ENCODE results near the gene UCK1.

The UCK1 gene

DNA sequence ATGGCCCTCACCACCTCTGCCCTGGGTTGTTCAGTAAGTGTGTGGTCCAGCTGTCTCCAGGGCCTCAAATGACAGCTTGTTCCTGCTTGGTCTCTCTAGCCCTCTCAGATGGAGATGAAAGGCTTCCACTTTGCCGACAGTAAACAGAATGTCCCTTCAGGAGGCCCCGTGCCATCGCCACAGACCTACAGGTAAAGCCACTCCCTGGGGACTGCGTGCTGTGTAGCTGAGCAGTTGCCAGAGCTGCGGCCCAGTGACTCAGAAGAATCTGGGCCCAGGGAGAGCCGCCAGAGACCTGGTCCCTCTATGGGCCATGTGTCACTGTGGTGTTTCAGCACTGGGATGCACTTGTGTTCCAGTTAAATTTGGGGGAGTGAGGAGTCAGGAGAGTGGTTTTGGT is 39.0 kb downstream of the UCK1 start:
- no peak for DNase-seq

DNA sequence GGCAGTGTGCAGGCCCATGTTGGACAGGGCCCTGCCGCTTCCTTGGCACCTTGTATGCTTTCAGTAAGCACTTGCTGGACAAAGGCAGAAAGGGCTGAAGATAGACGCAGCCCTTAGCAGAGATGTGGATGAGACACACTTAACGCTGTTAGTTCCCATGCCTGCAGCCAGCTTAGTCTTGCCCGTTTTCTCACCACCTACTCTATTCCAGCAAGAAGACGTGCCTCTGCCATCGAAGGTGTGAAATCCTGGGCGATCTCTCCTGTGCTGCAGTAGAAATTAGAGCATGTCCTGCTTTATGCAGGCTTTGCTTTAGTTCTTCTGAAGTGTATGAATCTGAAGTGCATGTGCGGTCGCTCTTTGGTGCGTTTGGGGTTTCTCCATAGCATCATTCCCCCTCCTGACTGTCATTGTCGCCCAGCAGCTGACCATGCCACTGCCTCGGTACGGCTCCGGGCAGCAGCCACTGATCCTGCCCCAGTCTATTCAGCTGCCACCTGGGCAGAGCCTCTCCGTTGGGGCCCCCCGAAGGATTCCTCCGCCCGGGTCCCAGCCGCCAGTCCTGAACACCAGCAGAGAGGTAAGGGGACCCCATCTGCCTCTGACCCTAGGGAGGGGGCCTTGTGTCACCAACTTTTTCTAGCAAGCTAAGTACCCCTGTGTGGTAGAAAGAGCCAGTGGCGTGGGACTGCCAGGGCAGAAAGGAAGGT is 39.9 kb downstream of the UCK1 start:
- no peak for DNase-seq

GRCh38 chr9:131490514-131490913 is 40.5 kb downstream of the UCK1 start:
- DNase-seq: no peak

GRCh38 chr9:131487621-131488031 is 43.4 kb downstream of the UCK1 start:
- no peak for DNase-seq

DNA sequence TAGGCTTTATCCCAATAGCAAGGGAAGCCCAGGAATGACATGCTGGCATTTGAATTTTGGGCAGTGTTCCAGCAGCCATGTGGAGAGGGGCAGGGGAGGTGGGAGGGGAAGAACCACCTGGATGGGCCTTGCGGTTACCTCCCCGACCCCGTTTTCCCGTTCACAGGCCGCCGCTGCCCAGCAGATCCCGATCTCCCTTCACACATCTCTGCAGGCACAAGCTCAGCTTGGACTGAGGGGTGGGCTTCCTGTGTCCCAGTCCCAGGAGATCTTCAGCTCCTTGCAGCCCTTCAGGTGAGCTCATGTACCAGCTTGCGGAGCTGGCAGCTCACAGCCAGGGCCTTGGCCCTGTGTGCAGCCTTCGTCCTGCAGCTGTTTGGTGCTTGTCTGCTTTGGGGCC is 44.1 kb downstream of the UCK1 start:
- no peak for DNase-seq

DNA sequence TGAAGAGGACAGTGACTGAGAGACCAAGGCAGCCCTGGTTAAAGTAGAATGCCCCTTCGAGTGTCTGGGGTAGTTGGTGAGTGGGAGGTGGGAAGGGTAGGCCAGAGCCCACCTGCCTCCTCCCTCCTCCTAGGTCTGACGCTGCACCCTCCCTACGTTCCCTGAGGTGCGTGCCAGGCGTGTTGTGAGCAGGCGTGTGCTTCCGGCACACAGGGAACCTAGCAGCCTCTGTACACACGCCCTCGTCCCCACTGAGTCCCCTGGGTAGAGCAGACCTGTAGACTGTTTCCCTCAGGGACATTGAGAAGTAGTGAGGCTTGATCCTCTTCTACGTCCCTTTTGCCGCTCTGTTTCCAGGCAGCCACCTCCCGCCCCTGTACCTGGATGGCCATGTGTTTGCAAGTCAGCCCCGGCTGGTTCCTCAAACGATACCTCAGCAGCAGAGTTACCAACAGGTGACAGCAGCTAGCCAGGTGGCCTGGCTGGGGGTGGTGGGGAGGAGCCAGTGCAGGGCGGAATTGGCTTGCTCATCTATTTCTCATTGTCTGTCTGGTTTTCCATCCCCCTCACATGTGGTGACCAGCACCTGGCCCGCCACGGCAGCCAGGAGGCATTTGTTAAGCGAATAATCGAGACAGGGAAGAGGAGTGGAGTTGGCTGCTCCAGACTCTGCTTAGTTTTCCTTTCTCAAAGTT is 45.2 kb downstream of the UCK1 start:
- DNase-seq: no peak

DNA sequence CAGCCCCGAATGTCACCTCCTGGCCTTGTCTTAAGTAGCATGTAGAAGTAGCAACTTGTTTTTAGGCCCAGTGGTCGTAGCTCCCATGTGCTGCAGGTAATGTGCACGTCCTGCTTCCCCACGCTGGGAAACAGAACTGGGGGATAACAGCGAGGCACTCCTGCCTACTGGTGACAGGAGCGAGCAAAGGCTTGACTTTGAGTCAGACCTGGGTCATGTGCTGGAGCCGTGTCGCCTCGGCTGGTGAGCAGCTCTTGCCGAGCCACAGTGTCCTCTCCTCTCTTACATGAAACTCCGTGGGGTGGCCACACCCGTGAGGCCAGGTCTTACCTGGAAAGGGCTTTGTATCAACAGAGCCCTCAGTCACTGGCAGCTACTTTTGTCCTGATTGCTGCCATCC is 45.9 kb downstream of the UCK1 start:
- DNase-seq: no peak

DNA sequence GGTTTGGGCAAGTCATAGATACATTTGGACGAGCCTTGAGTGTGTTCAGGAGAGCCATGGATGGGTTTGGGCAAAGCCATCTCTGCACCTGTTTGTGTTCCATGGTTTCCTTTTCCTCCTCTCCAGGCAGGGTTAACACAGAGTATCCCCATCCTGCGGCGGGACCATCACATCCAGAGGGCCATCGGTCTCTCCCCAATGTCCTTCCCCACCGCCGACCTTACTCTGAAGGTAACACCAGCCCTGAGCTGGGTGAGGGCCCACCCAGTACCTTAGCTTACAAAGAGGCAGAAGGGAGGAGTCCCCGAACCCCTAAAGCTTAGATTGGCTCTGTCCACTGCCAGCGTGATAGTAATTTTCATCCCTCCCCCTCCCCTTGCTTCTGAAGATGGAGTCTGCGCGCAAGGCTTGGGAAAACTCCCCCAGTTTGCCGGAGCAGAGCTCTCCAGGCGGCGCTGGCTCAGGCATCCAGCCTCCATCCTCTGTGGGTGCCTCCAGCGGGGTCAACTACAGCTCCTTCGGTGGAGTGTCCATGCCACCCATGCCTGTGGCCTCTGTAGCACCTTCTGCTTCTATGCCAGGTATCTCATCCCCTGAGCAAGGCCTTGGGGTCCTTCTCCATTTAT is 46.4 kb downstream of the UCK1 start:
- DNase-seq: no peak

DNA sequence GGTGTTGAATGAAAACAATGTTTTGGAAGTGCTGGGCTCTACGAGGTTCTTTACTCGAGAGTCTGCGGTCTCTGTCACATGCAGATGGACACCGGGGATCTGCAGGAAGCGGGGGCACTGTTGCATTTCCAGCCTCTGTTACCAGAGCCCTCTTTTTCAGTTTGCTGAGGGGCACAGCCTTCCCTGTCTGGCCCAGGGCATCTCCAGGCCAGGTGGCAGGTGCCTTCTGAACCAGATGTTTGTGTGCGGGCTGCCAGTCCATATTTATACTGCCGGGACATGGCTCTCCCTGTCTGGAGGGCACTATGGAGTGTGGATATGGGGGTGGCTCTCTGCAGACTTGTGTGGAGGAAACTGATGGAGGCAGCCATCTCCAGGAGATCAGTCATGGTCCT is 47.0 kb downstream of the UCK1 start:
- no peak for DNase-seq

GRCh38 chr9:131483319-131484050 is 47.6 kb downstream of the UCK1 start:
- DNase-seq: no peak

DNA sequence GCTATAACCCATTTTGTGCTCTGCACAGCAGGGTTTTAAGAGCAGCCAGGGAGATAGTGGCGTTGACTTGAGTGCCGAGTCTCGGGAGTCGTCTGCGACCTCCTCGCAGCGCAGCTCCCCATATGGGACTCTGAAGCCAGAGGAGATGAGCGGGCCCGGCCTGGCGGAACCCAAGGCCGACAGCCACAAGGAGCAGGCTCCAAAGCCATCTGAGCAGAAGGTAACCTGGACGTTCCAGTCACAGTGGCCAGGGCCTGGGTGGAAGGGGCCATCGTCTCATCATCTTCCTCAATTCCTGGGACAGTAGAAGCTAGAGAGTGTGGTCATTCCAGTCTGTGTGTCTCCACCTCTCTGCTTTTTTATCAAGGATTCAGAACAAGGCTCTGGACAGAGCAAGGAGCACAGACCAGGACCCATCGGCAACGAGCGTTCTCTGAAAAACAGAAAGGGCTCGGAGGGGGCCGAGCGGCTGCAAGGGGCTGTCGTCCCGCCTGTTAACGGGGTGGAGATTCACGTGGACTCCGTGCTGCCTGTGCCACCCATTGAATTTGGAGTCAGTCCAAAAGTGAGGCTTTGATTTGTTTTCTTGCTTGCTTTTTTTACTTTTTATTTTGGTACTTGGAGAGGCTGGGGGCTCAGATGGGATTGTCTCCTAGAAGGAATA is 48.6 kb downstream of the UCK1 start:
- no peak for DNase-seq

DNA sequence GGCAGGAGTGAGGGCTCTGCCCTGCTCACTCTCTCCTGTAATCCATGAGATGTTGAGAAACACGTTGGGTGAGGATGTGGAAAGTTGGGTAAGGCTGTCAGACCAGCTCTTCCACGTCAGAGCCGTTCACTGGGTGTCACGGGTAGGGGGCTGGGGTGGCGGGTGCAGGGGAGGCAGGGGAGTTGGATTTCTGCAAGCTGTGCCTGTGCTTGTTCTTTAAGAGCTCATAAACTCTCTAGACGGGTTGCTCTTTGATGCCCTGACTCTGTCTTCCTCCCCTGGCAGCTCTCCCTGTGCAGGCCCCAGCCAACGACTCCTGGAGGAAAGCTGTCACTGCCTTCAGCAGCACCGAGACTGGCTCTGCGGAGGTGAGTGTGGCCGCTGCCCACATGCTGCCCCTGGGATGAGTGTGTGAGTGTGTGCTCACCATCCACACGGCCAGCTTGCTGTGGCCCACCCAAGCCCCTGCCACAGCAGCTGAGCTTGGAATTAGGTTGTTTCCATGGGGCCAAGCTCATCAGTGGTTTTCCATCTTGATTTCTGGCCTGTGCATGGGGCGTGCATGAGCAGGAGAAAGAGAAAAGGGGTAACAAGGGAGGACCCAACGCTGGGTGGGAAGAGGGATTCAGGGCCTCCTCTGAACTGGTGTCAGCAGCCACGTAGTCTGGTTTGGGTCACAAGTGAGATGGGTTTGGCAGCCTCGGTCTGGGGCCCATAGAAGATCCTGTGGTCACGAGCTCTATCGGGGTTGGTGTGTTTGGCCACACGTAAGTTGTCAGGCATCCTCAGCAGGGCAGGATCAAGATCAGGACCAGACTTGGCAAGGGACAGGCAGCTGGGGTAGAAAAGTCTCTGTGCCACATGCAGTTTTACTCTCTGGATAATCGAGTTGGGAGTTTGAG is 49.4 kb downstream of the UCK1 start:
- DNase-seq: no peak

GRCh38 chr9:131480258-131480657 is 50.8 kb downstream of the UCK1 start:
- no peak for DNase-seq

- no peak for DNase-seq
These were observed 52.2 kb downstream of the UCK1 start for GRCh38 chr9:131478911-131479310.

- DNase-seq: peak; percentile 55
These were observed 52.6 kb downstream of the UCK1 start for GRCh38 chr9:131478421-131478868.

DNA sequence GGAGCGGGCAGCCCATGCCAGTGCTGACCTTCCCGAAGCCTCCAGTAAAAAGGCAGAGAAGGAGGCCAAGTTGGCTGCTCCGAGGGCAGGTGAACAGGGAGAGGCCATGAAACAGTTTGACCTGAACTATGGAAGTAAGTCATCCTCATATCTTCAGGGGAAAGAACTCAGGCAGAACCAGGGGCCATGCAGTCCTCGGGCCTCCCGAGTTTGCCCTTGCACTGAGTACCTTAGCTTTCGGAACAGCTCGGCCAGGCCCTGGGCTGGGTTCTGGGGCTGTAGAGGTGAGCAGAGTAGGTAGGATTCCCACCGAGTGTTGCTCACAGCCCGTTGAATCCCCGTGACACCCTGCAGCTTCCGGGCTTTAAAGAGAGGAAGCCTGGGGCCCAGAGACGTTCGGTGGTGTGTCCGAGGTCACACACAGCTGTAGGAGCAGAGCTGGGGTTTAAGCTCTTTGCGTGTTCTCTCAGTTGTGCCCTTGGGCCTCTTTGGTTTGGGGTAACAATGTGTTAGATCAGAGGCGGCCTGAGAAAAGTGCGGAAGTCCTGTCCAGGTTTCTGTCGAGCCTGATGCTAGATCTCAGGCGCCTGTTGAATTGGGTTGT is 53.1 kb downstream of the UCK1 start:
- DNase-seq: no peak

GRCh38 chr9:131477367-131477766 is 53.7 kb downstream of the UCK1 start:
- DNase-seq: no peak

DNA sequence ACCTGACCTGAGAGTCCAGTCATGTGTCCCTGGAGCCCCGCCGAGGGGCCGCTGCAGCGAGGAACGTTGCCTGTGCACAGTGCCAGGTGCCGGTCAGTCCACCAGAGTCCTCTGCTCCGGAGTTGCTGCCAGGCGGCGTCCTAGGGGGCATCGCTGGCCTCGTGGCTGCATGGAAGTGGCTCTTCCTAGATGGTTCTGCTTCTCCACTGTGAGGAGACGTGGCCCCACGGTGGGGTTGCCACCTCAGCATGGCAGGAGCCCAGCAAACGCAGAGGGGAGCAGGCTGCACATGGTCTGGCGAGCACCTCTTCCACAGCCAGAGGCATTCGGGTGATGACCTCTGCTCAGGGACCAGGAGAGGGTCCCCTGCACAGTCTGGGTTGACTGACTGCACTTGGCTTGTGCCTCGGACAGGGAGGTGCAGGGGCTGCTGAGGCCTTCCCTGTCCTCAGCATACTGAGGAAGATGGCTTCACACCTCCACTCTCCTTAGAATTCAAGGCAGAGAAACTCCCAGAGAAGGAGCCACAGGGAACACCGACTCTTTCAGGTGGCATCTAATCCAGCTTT is 54.2 kb downstream of the UCK1 start:
- DNase-seq: no peak

- DNase-seq: no peak
These were observed 54.9 kb downstream of the UCK1 start for GRCh38 chr9:131475956-131476776.

Measured in stimulated activated naive CD4-positive, alpha-beta T cell treated with Interleukin-2 at 50 U/mL for 16 hours (primary cell).